Fibroblast of skin of left biceps (primary cell): ENCODE data around the gene CIC.
"Not testable (repeated sequence)": the region's sequence is repeated elsewhere in the genome, so short reads cannot be mapped to it uniquely, and the experiment has no call there.

Experiments
- DNase-seq, 2 experiments: peaks; one replicate each; pipeline ENCODE4 v3.0.0-alpha.2; 2013; ENCODE audit warnings: low read depth in 2 of 2

CIC gene

GRCh38 chr19:42333975-42334696 is 65.1 kb downstream of the CIC start:
- no peak for DNase-seq

- no peak for DNase-seq
These were observed 65.8 kb downstream of the CIC start for GRCh38 chr19:42334697-42335373.

GRCh38 chr19:42335374-42335936 is 66.4 kb downstream of the CIC start:
- no peak for DNase-seq

- no peak for DNase-seq
These were observed 66.9 kb downstream of the CIC start for GRCh38 chr19:42335971-42336370.

GRCh38 chr19:42339126-42339860 is 70.2 kb downstream of the CIC start:
- DNase-seq: not testable (repeated sequence)

GRCh38 chr19:42339922-42340321 is 70.9 kb downstream of the CIC start:
- DNase-seq: not testable (repeated sequence)

- no peak for DNase-seq
These were observed 74.5 kb downstream of the CIC start for GRCh38 chr19:42343344-42344110.

GRCh38 chr19:42344336-42344893 is 75.4 kb downstream of the CIC start:
- DNase-seq: no peak
